Osteoblast (primary cell): ENCODE data around the gene SH3GLB2. TPM values are rescaled to one million over a fixed set of nuclear protein-coding genes. Genes with fewer than 3 reads are reported as not detected.

ENCODE experiments used
- DNase-seq: peaks from one replicate; pipeline ENCODE4 v3.0.0; 2011; ENCODE audit warnings: low spot score, mixed read lengths; ENCODE audit not compliant: insufficient read length; ENCODE audit errors: missing footprints
- H2AFZ ChIP-seq: 2 replicates; pipeline ENCODE4 v1.6.0; 2011; ENCODE audit warnings: mild to moderate bottlenecking, low read length
- H3K27ac ChIP-seq: 2 replicates; pipeline ENCODE4 v1.5.1; 2011; ENCODE audit warnings: mild to moderate bottlenecking, low read depth, low read length, moderate library complexity
- H3K27me3 ChIP-seq: 2 replicates; pipeline ENCODE4 v1.6.0; 2012; ENCODE audit warnings: mild to moderate bottlenecking, control low read depth, inconsistent platforms, low read length, moderate library complexity; ENCODE audit not compliant: insufficient read depth
- H3K36me3 ChIP-seq: 2 replicates; pipeline ENCODE4 v1.5.1; 2011; ENCODE audit warnings: mild to moderate bottlenecking, low read length, control low read depth, moderate library complexity; ENCODE audit not compliant: insufficient read depth
- H3K4me1 ChIP-seq: 2 replicates; pipeline ENCODE4 v1.5.1; 2011; ENCODE audit warnings: mild to moderate bottlenecking, low read length, control low read depth, moderate library complexity; ENCODE audit not compliant: insufficient read depth
- H3K4me2 ChIP-seq: 2 replicates; pipeline ENCODE4 v1.6.0; 2011; ENCODE audit warnings: mild to moderate bottlenecking, low read length; ENCODE audit not compliant: insufficient read depth
- H3K4me3 ChIP-seq: fragments of 200-600 bp; sonication (generic); 3 replicates; pipeline ENCODE4 v1.5.1; 2012; ENCODE audit warnings: mild to moderate bottlenecking, low read length, inconsistent platforms; ENCODE audit not compliant: insufficient read depth
- H3K79me2 ChIP-seq: 2 replicates; pipeline ENCODE4 v1.6.0; 2012; ENCODE audit warnings: mild to moderate bottlenecking, low read length, control low read depth, inconsistent platforms; ENCODE audit not compliant: insufficient read depth
- H3K9me3 ChIP-seq: 2 replicates; pipeline ENCODE4 v1.5.1; 2011; ENCODE audit warnings: low read depth, low read length, control low read depth
- H4K20me1 ChIP-seq: 2 replicates; pipeline ENCODE4 v1.6.0; 2012; ENCODE audit warnings: mild to moderate bottlenecking, low read length, control low read depth; ENCODE audit not compliant: insufficient read depth
- CTCF ChIP-seq: IDR thresholded peaks from 2 replicates; pipeline ENCODE4 v1.5.1; 2011; ENCODE audit warnings: mild to moderate bottlenecking, low read depth, low read length, moderate library complexity; ENCODE audit errors: extremely low read depth
- total RNA-seq: library from RNA; depleted of rRNA; stranded (reverse); fragments of >200 nt; gene quantifications from 2 replicates; pipeline ENCODE4 v1.2.3, GENCODE V29; 2012

SH3GLB2 gene
- total RNA-seq, 1 donor, result 37.3 TPM

- Histone ChIP-seq H2AFZ (no peak overlapping the region), H3K27me3 (no peaks in the 10 kb centered on the region), H3K4me3 (no peak overlapping the region), H3K36me3 (peaks cover 22% of the 10 kb centered on the region), H3K79me2 (no peaks in the 10 kb centered on the region), H3K4me1 (no peaks in the 10 kb centered on the region), H3K4me2 (no peak overlapping the region), H3K27ac (no peak overlapping the region), H4K20me1 (no peaks in the 10 kb centered on the region), H3K9me3 (no peaks in the 10 kb centered on the region)
- peak; percentile 14 for DNase-seq
- TF ChIP-seq CTCF, result no peak
Measured at GRCh38 chr9:129068110-129068509, 40.0 kb upstream of the SH3GLB2 start.

- peaks cover 3% of the 10 kb centered on the region for H3K4me1 ChIP-seq
- DNase-seq, result peak; percentile 46
- no peak overlapping the region for H2AFZ ChIP-seq
- H3K36me3 ChIP-seq, result peaks cover 45% of the 10 kb centered on the region
- H3K4me2 ChIP-seq, result no peak overlapping the region
- H4K20me1 ChIP-seq, result no peaks in the 10 kb centered on the region
- no peak overlapping the region for H3K4me3 ChIP-seq
- no peaks in the 10 kb centered on the region for H3K9me3 ChIP-seq
- H3K79me2 ChIP-seq, result no peaks in the 10 kb centered on the region
- no peak overlapping the region for H3K27ac ChIP-seq
- H3K27me3 ChIP-seq, result no peaks in the 10 kb centered on the region
- TF ChIP-seq CTCF, result no peak
Measured at GRCh38 chr9:129064499-129064908, 36.4 kb upstream of the SH3GLB2 start.

- peaks cover 44% of the 10 kb centered on the region for H3K36me3 ChIP-seq
- H4K20me1 ChIP-seq, result peaks cover 4% of the 10 kb centered on the region
- no peak overlapping the region for H2AFZ ChIP-seq
- TF ChIP-seq CTCF, result no peak
- H3K4me2 ChIP-seq, result no peak overlapping the region
- H3K9me3 ChIP-seq, result no peaks in the 10 kb centered on the region
- DNase-seq, result peak; percentile 37
- no peak overlapping the region for H3K4me3 ChIP-seq
- H3K27ac ChIP-seq, result no peak overlapping the region
- H3K79me2 ChIP-seq, result no peaks in the 10 kb centered on the region
- peaks cover 15% of the 10 kb centered on the region for H3K4me1 ChIP-seq
- H3K27me3 ChIP-seq, result no peaks in the 10 kb centered on the region
Measured at GRCh38 chr9:129063061-129063460, 34.9 kb upstream of the SH3GLB2 start.

- Histone ChIP-seq H3K4me2 (no peak overlapping the region), H3K9me3 (no peaks in the 10 kb centered on the region), H3K79me2 (no peaks in the 10 kb centered on the region), H3K4me1 (peaks cover 18% of the 10 kb centered on the region), H4K20me1 (peaks cover 4% of the 10 kb centered on the region), H2AFZ (no peak overlapping the region), H3K36me3 (peaks cover 39% of the 10 kb centered on the region), H3K27ac (no peak overlapping the region), H3K4me3 (no peak overlapping the region), H3K27me3 (no peaks in the 10 kb centered on the region)
- DNase-seq, result peak; percentile 66
- TF ChIP-seq CTCF, result no peak
Measured at GRCh38 chr9:129060991-129061390, 32.9 kb upstream of the SH3GLB2 start.
